ENCODE measurements around the gene CTNNA3.

- TF ChIP-seq, protein P1, sequence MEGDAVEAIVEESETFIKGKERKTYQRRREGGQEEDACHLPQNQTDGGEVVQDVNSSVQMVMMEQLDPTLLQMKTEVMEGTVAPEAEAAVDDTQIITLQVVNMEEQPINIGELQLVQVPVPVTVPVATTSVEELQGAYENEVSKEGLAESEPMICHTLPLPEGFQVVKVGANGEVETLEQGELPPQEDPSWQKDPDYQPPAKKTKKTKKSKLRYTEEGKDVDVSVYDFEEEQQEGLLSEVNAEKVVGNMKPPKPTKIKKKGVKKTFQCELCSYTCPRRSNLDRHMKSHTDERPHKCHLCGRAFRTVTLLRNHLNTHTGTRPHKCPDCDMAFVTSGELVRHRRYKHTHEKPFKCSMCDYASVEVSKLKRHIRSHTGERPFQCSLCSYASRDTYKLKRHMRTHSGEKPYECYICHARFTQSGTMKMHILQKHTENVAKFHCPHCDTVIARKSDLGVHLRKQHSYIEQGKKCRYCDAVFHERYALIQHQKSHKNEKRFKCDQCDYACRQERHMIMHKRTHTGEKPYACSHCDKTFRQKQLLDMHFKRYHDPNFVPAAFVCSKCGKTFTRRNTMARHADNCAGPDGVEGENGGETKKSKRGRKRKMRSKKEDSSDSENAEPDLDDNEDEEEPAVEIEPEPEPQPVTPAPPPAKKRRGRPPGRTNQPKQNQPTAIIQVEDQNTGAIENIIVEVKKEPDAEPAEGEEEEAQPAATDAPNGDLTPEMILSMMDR (IDR thresholded peaks at IDR 0.05; ENCODE audit: low read depth, low read length, missing input control) = no peak
- TF ChIP-seq RAD21 (IDR thresholded peaks at IDR 0.05) (no peak), ZBTB33 (IDR thresholded peaks at IDR 0.05) (no peak), REST (IDR thresholded peaks at IDR 0.05) (no peak), GABPA (IDR thresholded peaks at IDR 0.05 in 1 of 2, conservative IDR thresholded peaks at IDR 0.05 in 1 of 2) (no peak), MAX (IDR thresholded peaks at IDR 0.05) (no peak)
Measured at GRCh38 chr10:67539312-67539711, 156.7 kb downstream of the CTNNA3 start.
